HFF-Myc (cell line): ENCODE data around the gene HLA-B.
"Not testable (repeated sequence)": the region's sequence is repeated elsewhere in the genome, so short reads cannot be mapped to it uniquely, and the experiment has no call there.

ENCODE experiments used
- DNase-seq: peaks from one replicate; pipeline ENCODE4 v3.0.0-alpha.2; 2011; ENCODE audit warnings: low read depth; ENCODE audit errors: extremely low read depth
- H3K4me3 ChIP-seq: replicated peaks from 2 replicates; pipeline ENCODE4 v1.5.1; 2011; ENCODE audit warnings: low read depth, mild to moderate bottlenecking, control low read depth, low read length
- CTCF ChIP-seq: IDR thresholded peaks from 2 replicates; pipeline ENCODE4 v1.5.1; 2012; ENCODE audit warnings: mild to moderate bottlenecking, low read depth, low read length, control low read depth; ENCODE audit errors: missing control alignments

Gene HLA-B

GRCh38 chr6:31356946-31357466, at the start of gene HLA-B:
TSS of gene HLA-B (minus strand) at chr6:31357179. CDS start at chr6:31357158, 21 bp downstream.
- DNase-seq, result peak; percentile 3
- TF ChIP-seq CTCF, result no peak
- H3K4me3 ChIP-seq, result peak within 1 kb of the TSS; percentile 47

GRCh38 chr6:31405996-31406395, 49.0 kb upstream of the HLA-B start:
- no peak for DNase-seq
- no peak for TF ChIP-seq CTCF
- no peak overlapping the region for H3K4me3 ChIP-seq

GRCh38 chr6:31404061-31404364, 47.0 kb upstream of the HLA-B start:
- DNase-seq, result not testable (repeated sequence)
- peak overlapping the region; percentile 62 for H3K4me3 ChIP-seq

GRCh38 chr6:31403283-31404060, 46.5 kb upstream of the HLA-B start, which contains the start of gene MICA:
TSS of gene MICA (plus strand) at chr6:31403595. CDS start at chr6:31403633, 38 bp downstream.
- peak within 1 kb of the TSS; percentile 62 for H3K4me3 ChIP-seq
- peak; percentile 47 for DNase-seq
- no peak for TF ChIP-seq CTCF

GRCh38 chr6:31402324-31403282, 45.6 kb upstream of the HLA-B start:
- TF ChIP-seq CTCF, result no peak
- peak overlapping the region; percentile 62 for H3K4me3 ChIP-seq
- DNase-seq, result no peak

- no peak for TF ChIP-seq CTCF
- peak overlapping the region; percentile 62 for H3K4me3 ChIP-seq
- no peak for DNase-seq
These were observed 44.4 kb upstream of the HLA-B start for GRCh38 chr6:31401403-31401802.
